DOHH2 (cell line): ENCODE measurements around the gene LRRC38.
"Not testable (repeated sequence)": the region's sequence is repeated elsewhere in the genome, so short reads cannot be mapped to it uniquely, and the experiment has no call there.

Experiments used
- H3F3A ChIP-seq: fragments of 200-600 bp; sonication (generic), shearing (Covaris generic); 2 replicates; pipeline ENCODE4 v1.6.0; 2016; ENCODE audit warnings: antibody characterized with exemption, mild to moderate bottlenecking; ENCODE audit not compliant: control insufficient read depth, insufficient read depth
- H3K27ac ChIP-seq: fragments of 200-600 bp; sonication (generic); 2 replicates; pipeline ENCODE4 v1.5.1; 2014; ENCODE audit warnings: low read depth, mild to moderate bottlenecking, low read length, moderate library complexity
- H3K27me3 ChIP-seq: fragments of 200-600 bp; sonication (generic); 2 replicates; pipeline ENCODE4 v1.6.1; 2014; ENCODE audit warnings: mild to moderate bottlenecking, low read length, mixed read lengths; ENCODE audit not compliant: control insufficient read depth
- H3K36me3 ChIP-seq: fragments of 200-600 bp; sonication (generic); 2 replicates; pipeline ENCODE4 v1.6.1; 2014; ENCODE audit warnings: mild to moderate bottlenecking, low read length, moderate library complexity, mixed read lengths; ENCODE audit not compliant: control insufficient read depth
- H3K4me1 ChIP-seq: fragments of 200-600 bp; sonication (generic); 2 replicates; pipeline ENCODE4 v1.6.1; 2014; ENCODE audit warnings: mild to moderate bottlenecking, low read length, mixed read lengths; ENCODE audit not compliant: control insufficient read depth
- H3K4me2 ChIP-seq: fragments of 200-600 bp; sonication (generic); 2 replicates; pipeline ENCODE4 v1.6.0; 2014; ENCODE audit warnings: mild to moderate bottlenecking, low read length, moderate library complexity
- H3K4me3 ChIP-seq: fragments of 200-600 bp; sonication (generic); 2 replicates; pipeline ENCODE4 v1.5.1; 2014; ENCODE audit warnings: mild to moderate bottlenecking, low read length, mixed read lengths
- H3K79me2 ChIP-seq: fragments of 200-600 bp; sonication (generic); 2 replicates; pipeline ENCODE4 v1.6.1; 2014; ENCODE audit warnings: mild to moderate bottlenecking, low read length, mixed read lengths; ENCODE audit not compliant: control insufficient read depth
- H3K9me2 ChIP-seq: fragments of 200-600 bp; sonication (generic); replicated peaks from 2 replicates; pipeline ENCODE4 v1.6.1; 2014; ENCODE audit warnings: mild to moderate bottlenecking, low read length, mixed read lengths; ENCODE audit not compliant: control insufficient read depth
- H3K9me3 ChIP-seq: fragments of 200-600 bp; sonication (generic); 2 replicates; pipeline ENCODE4 v1.6.1; 2014; ENCODE audit warnings: antibody characterized with exemption, low read length, mixed read lengths; ENCODE audit not compliant: control insufficient read depth, insufficient read depth
- H4K20me1 ChIP-seq: fragments of 200-600 bp; sonication (generic); 2 replicates; pipeline ENCODE4 v1.6.0; 2014; ENCODE audit warnings: low read depth, mild to moderate bottlenecking, antibody characterized with exemption, low read length, moderate library complexity; ENCODE audit not compliant: control insufficient read depth, insufficient read depth
- CTCF ChIP-seq: fragments of 200-600 bp; sonication (generic); IDR thresholded peaks from one replicate; pipeline ENCODE4 v1.5.1; 2014; ENCODE audit warnings: antibody characterized with exemption, mild to moderate bottlenecking, low read depth, low read length; ENCODE audit not compliant: poor library complexity, severe bottlenecking
- EZH2phosphoT487 ChIP-seq: fragments of 200-600 bp; sonication (generic); IDR thresholded peaks from 2 replicates; pipeline ENCODE4 v1.6.1; 2017; ENCODE audit warnings: borderline replicate concordance, mild to moderate bottlenecking, antibody characterized with exemption, low read length, moderate library complexity, mixed read lengths

LRRC38 gene

GRCh38 chr1:13450204-13450603 lies 63.6 kb downstream of the LRRC38 start:
- Histone ChIP-seq H3K9me3 (no peaks in the 10 kb centered on the region), H3K27me3 (no peaks in the 10 kb centered on the region), H4K20me1 (no peaks in the 10 kb centered on the region), H3K79me2 (no peaks in the 10 kb centered on the region), H3K4me1 (no peaks in the 10 kb centered on the region), H3K9me2 (no peaks in the 10 kb centered on the region), H3K27ac (no peak overlapping the region), H3K36me3 (no peaks in the 10 kb centered on the region), H3K4me2 (no peak overlapping the region), H3K4me3 (no peak overlapping the region), H3F3A (no peaks in the 10 kb centered on the region)
- TF ChIP-seq CTCF (no peak), EZH2phosphoT487 (no peak)

GRCh38 chr1:13443335-13443979 lies 70.3 kb downstream of the LRRC38 start:
- no peaks in the 10 kb centered on the region for H4K20me1 ChIP-seq
- H3K27ac ChIP-seq, result no peak overlapping the region
- H3K4me1 ChIP-seq, result no peaks in the 10 kb centered on the region
- no peaks in the 10 kb centered on the region for H3F3A ChIP-seq
- H3K79me2 ChIP-seq, result no peaks in the 10 kb centered on the region
- no peak overlapping the region for H3K4me2 ChIP-seq
- no peaks in the 10 kb centered on the region for H3K9me2 ChIP-seq
- H3K27me3 ChIP-seq, result no peaks in the 10 kb centered on the region
- H3K4me3 ChIP-seq, result no peak overlapping the region
- TF ChIP-seq CTCF (no peak), EZH2phosphoT487 (no peak)
- no peaks in the 10 kb centered on the region for H3K36me3 ChIP-seq
- no peaks in the 10 kb centered on the region for H3K9me3 ChIP-seq

GRCh38 chr1:13439104-13439783 lies 74.6 kb downstream of the LRRC38 start:
- not testable (repeated sequence) for H3K4me3 ChIP-seq, H3K4me1 ChIP-seq, H3K79me2 ChIP-seq, H4K20me1 ChIP-seq, H3K4me2 ChIP-seq, H3K9me3 ChIP-seq, H3K36me3 ChIP-seq, H3K27ac ChIP-seq, H3K9me2 ChIP-seq, H3F3A ChIP-seq, H3K27me3 ChIP-seq

GRCh38 chr1:13435458-13435857 lies 78.3 kb downstream of the LRRC38 start:
- Histone ChIP-seq H3K27me3 (no peaks in the 10 kb centered on the region), H3K27ac (no peak overlapping the region), H3K4me1 (no peaks in the 10 kb centered on the region), H4K20me1 (no peaks in the 10 kb centered on the region), H3K9me2 (no peaks in the 10 kb centered on the region), H3K9me3 (no peaks in the 10 kb centered on the region), H3K36me3 (no peaks in the 10 kb centered on the region), H3K4me2 (no peak overlapping the region), H3K4me3 (no peak overlapping the region), H3F3A (no peaks in the 10 kb centered on the region), H3K79me2 (no peaks in the 10 kb centered on the region)
- TF ChIP-seq CTCF (no peak), EZH2phosphoT487 (no peak)

- not testable (repeated sequence) for H3K4me2 ChIP-seq, H3F3A ChIP-seq, H3K4me3 ChIP-seq, H3K27ac ChIP-seq, H4K20me1 ChIP-seq, H3K9me2 ChIP-seq, H3K9me3 ChIP-seq, H3K79me2 ChIP-seq, H3K36me3 ChIP-seq, H3K4me1 ChIP-seq, H3K27me3 ChIP-seq
These were observed 80.0 kb downstream of the LRRC38 start for GRCh38 chr1:13433694-13434358.
